Left lung (tissue), 10 donors: ENCODE results near the gene TPRX2. TPM values are rescaled to one million over a fixed set of nuclear protein-coding genes. Genes with fewer than 3 reads are reported as not detected.
"Not testable (repeated sequence)": the region's sequence is repeated elsewhere in the genome, so short reads cannot be mapped to it uniquely, and the experiment has no call there.

Experiments used
- ATAC-seq: fragments of 200-7000 bp; cut with Tn5 transposase; one replicate; pipeline ENCODE4 v1.9.1; 2020; ENCODE audit warnings: moderate library complexity
- DNase-seq, 4 donors: peaks; one replicate each; pipeline ENCODE4 v3.0.0-alpha.2; 2013 to 2020
- H3K27ac ChIP-seq, 2 donors: fragments of 200-600 bp; sonication (generic) in 1 of 2; one replicate each; pipeline versions ENCODE4 v1.5.0 to v1.8.0; 2020 to 2021
- H3K27me3 ChIP-seq, 2 donors: fragments of 200-600 bp; sonication (generic) in 1 of 2; one replicate each; pipeline versions ENCODE4 v1.5.0 to v1.8.0; 2020 to 2021
- H3K36me3 ChIP-seq, 2 donors: fragments of 200-600 bp; sonication (generic) in 1 of 2; one replicate each; pipeline versions ENCODE4 v1.5.0 to v1.8.0; 2020 to 2021
- H3K4me1 ChIP-seq, 2 donors: fragments of 200-600 bp; one replicate each; pipeline ENCODE4 v1.8.0; 2021
- H3K4me3 ChIP-seq, 2 donors: fragments of 200-600 bp; sonication (generic) in 1 of 2; one replicate each; pipeline versions ENCODE4 v1.5.0 to v1.8.0; 2020 to 2021; ENCODE audit warnings: mild to moderate bottlenecking in 1 of 2
- H3K9me3 ChIP-seq, 2 donors: fragments of 200-600 bp; sonication (generic) in 1 of 2; one replicate each; pipeline versions ENCODE4 v1.5.0 to v1.8.0; 2020 to 2021
- intact Hi-C, 2 donors: fragments of 100-400 bp; cut with DNase I; formaldehyde crosslinking; loops; one replicate each; pipeline versions ENCODE4 v1.11.2 to v1.14.2; 2022
- polyA plus RNA-seq, 6 donors: library from polyadenylated mRNA; unstranded; fragments of 120-200 nt; gene quantifications; one replicate each; pipeline ENCODE4 v1.2.1, GENCODE V29; 2013; ENCODE audit not compliant: insufficient read length in 6 of 6
- total RNA-seq, 2 donors: library from RNA; stranded (reverse); fragmentation: NEBNext Ultra II Directional; extraction: Animal tissue kit (Norgen Biotek cat#: 25700); gene quantifications; one replicate each; pipeline ENCODE4 v1.2.1, GENCODE V29; 2021
- TF ChIP-seq, protein P1 (sequence below), 2 donors: fragments of 200-600 bp; sonication (generic) in 1 of 2; IDR thresholded peaks; one replicate each; pipeline versions ENCODE4 v1.5.0 to v1.8.0; 2021; ENCODE audit warnings: antibody characterized with exemption in 2 of 2
- donor health status: DM: no; HTN: yes; CAD: no.
- donor health status: DM: no; HTN: no; CAD: no.

TPRX2 gene
- total and polyA plus RNA-seq, 8 donors: not detected

GRCh38 chr19:47861630-47862029, 2.6 kb downstream of the TPRX2 start:
- DNase-seq: no peak
- H3K36me3 ChIP-seq: no peaks in the 10 kb centered on the region
- intact Hi-C loops: no loop called here
- peaks cover 0 to 35% of the 10 kb centered on the region in 2 donors for H3K27me3 ChIP-seq
- no peak overlapping the region for H3K27ac ChIP-seq
- no peak for ATAC-seq
- TF ChIP-seq, protein P1, sequence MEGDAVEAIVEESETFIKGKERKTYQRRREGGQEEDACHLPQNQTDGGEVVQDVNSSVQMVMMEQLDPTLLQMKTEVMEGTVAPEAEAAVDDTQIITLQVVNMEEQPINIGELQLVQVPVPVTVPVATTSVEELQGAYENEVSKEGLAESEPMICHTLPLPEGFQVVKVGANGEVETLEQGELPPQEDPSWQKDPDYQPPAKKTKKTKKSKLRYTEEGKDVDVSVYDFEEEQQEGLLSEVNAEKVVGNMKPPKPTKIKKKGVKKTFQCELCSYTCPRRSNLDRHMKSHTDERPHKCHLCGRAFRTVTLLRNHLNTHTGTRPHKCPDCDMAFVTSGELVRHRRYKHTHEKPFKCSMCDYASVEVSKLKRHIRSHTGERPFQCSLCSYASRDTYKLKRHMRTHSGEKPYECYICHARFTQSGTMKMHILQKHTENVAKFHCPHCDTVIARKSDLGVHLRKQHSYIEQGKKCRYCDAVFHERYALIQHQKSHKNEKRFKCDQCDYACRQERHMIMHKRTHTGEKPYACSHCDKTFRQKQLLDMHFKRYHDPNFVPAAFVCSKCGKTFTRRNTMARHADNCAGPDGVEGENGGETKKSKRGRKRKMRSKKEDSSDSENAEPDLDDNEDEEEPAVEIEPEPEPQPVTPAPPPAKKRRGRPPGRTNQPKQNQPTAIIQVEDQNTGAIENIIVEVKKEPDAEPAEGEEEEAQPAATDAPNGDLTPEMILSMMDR (IDR thresholded peaks at IDR 0.05): no peak
- no peaks in the 10 kb centered on the region for H3K4me1 ChIP-seq
- no peaks in the 10 kb centered on the region for H3K9me3 ChIP-seq
- no peak overlapping the region for H3K4me3 ChIP-seq

GRCh38 chr19:47863514-47863936, 4.5 kb downstream of the TPRX2 start:
- Histone ChIP-seq H3K27ac (no peak overlapping the region), H3K4me1 (no peaks in the 10 kb centered on the region), H3K9me3 (no peaks in the 10 kb centered on the region), H3K36me3 (no peaks in the 10 kb centered on the region), H3K4me3 (no peak overlapping the region), H3K27me3 (peaks cover 0 to 24% of the 10 kb centered on the region in 2 donors)
- intact Hi-C loops: no loop called here
- DNase-seq (peak; percentile 65 to 94 (median 80)), ATAC-seq (peak; percentile 99)
- TF ChIP-seq, protein P1 (IDR thresholded peaks at IDR 0.05): peak; percentile 90 to 96

- no peak overlapping the region for H3K4me3 ChIP-seq
- no peaks in the 10 kb centered on the region for H3K36me3 ChIP-seq
- H3K9me3 ChIP-seq: no peaks in the 10 kb centered on the region
- peaks cover 0 to 24% of the 10 kb centered on the region in 2 donors for H3K27me3 ChIP-seq
- ATAC-seq (no peak), DNase-seq (peak in 1 of 4 donors; percentile 8)
- no peak overlapping the region for H3K27ac ChIP-seq
- no peaks in the 10 kb centered on the region for H3K4me1 ChIP-seq
- intact Hi-C loops: no loop called here
- TF ChIP-seq, protein P1 (IDR thresholded peaks at IDR 0.05): no peak
Observed at GRCh38 chr19:47865166-47865565, 6.1 kb downstream of the TPRX2 start.

- Histone ChIP-seq H3K27me3 (peaks cover 0 to 49% of the 10 kb centered on the region in 2 donors), H3K9me3 (no peaks in the 10 kb centered on the region), H3K4me1 (no peaks in the 10 kb centered on the region), H3K27ac (no peak overlapping the region), H3K36me3 (no peaks in the 10 kb centered on the region), H3K4me3 (no peak overlapping the region)
- intact Hi-C loops: no loop called here
- TF ChIP-seq, protein P1 (IDR thresholded peaks at IDR 0.05): no peak
- ATAC-seq (no peak), DNase-seq (no peak)
Observed at GRCh38 chr19:47878906-47879305, 19.9 kb downstream of the TPRX2 start.

- H3K4me1 ChIP-seq, ATAC-seq, intact Hi-C loops, H3K4me3 ChIP-seq, H3K36me3 ChIP-seq, H3K9me3 ChIP-seq, DNase-seq, H3K27ac ChIP-seq: not testable (repeated sequence)
- peaks cover 0 to 46% of the 10 kb centered on the region in 2 donors for H3K27me3 ChIP-seq
Observed at GRCh38 chr19:47879385-47879784, 20.4 kb downstream of the TPRX2 start.

DNA sequence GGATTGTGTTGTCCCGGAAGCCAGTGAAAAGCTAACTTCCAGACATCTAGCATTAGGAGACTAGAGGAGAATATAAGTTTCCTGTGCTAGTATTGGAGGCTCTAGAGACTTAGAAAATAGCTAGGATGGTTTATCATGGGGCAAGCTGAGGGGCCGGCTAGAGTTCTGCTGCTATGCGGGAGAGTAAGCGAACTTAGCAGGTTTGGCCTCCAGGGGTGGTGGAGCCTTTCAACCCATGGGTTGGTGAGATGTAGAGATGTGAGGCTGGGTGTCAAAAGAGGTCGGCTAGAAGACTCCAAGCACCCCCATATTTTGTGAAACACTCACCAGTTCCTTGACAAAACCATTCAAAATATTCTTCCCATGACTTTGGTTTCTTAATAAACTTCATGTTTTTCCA, 22.7 kb downstream of the TPRX2 start:
- Histone ChIP-seq H3K9me3 (no peaks in the 10 kb centered on the region), H3K4me3 (no peak overlapping the region), H3K27ac (no peak overlapping the region), H3K27me3 (peaks cover 3 to 48% of the 10 kb centered on the region in 2 donors), H3K36me3 (no peaks in the 10 kb centered on the region), H3K4me1 (no peaks in the 10 kb centered on the region)
- intact Hi-C loops: no loop called here
- DNase-seq: no peak
- TF ChIP-seq, protein P1 (IDR thresholded peaks at IDR 0.05): no peak
- no peak for ATAC-seq
